Peyer's patch (tissue), 4 donors: ENCODE measurements around the gene MPPED1. TPM values are rescaled to one million over a fixed set of nuclear protein-coding genes. Genes with fewer than 3 reads are reported as not detected.

Experiments used
- DNase-seq, 3 donors: peaks; one replicate each; pipeline ENCODE4 v3.0.0-alpha.2; 2017 to 2019
- H3K27ac ChIP-seq, 4 donors: fragments of 200-600 bp; sonication (generic); one replicate each; pipeline ENCODE4 v1.5.1; 2016 to 2019
- H3K27me3 ChIP-seq, 2 donors: fragments of 200-600 bp; sonication (generic); one replicate each; pipeline ENCODE4 v1.5.1; 2019
- H3K36me3 ChIP-seq, 3 donors: fragments of 200-600 bp; sonication (generic); one replicate each; pipeline ENCODE4 v1.5.1; 2016 to 2019
- H3K4me1 ChIP-seq, 4 donors: fragments of 200-600 bp; sonication (generic); one replicate each; pipeline ENCODE4 v1.5.1; 2016 to 2019
- H3K4me3 ChIP-seq, 4 donors: fragments of 200-600 bp; sonication (generic); 1 replicate in 3 of 4; 2 replicates in 1 of 4; pipeline ENCODE4 v1.5.1; 2016 to 2019; ENCODE audit warnings: mild to moderate bottlenecking in 1 of 4
- H3K9me3 ChIP-seq, 4 donors: fragments of 200-600 bp; sonication (generic); one replicate each; pipeline ENCODE4 v1.5.1; 2016 to 2019; ENCODE audit warnings: mild to moderate bottlenecking in 1 of 4
- POLR2A ChIP-seq, 2 donors: fragments of 450-650 bp; IDR thresholded peaks; one replicate each; pipeline ENCODE4 v1.5.1; 2017; ENCODE audit warnings: antibody characterized with exemption in 2 of 2, mild to moderate bottlenecking in 2 of 2, moderate library complexity in 2 of 2
- total RNA-seq, 4 donors: library from RNA; depleted of rRNA; stranded (reverse); fragments of >200 nt; gene quantifications; one replicate each; pipeline ENCODE4 v1.1.0, GENCODE V29; 2016
- TF ChIP-seq, protein P1 (sequence below), 6 experiments: fragments of 450-650 bp in 4 of 6; fragments of 200-600 bp in 2 of 6; sonication (generic) in 1 of 6; IDR thresholded peaks; one replicate each; pipeline ENCODE4 v1.5.1; 2017 to 2019; ENCODE audit warnings: antibody characterized with exemption in 6 of 6, mild to moderate bottlenecking in 3 of 6, moderate library complexity in 1 of 6

Gene MPPED1
- total RNA-seq, 4 donors from 2014 or later: not detected

DNA sequence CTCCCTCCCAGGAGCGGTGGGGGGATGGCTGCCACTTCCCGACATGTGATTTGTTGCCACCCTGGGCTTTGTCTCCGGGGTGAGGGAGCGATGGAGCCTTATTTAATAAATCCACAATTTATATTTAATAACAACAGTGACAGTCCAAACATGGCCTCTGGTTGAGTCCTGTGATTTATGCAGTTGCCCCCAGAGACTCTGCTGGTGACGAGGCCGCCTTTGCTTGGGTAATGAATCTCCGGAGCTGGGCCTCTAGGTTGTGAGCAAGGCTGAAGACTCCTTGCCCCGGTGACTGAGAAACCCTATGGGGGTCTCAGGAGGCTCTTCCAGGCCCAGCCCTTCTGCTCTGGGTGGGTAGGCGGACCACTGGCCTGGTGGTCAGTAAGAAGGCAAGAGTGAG lies 16.7 kb downstream of the MPPED1 start:
- Histone ChIP-seq H3K27ac (no peak overlapping the region), H3K4me3 (no peak overlapping the region), H3K36me3 (no peaks in the 10 kb centered on the region), H3K9me3 (no peaks in the 10 kb centered on the region), H3K27me3 (no peaks in the 10 kb centered on the region), H3K4me1 (no peaks in the 10 kb centered on the region)
- TF ChIP-seq POLR2A (IDR thresholded peaks at IDR 0.05): no peak
- TF ChIP-seq, protein P1, sequence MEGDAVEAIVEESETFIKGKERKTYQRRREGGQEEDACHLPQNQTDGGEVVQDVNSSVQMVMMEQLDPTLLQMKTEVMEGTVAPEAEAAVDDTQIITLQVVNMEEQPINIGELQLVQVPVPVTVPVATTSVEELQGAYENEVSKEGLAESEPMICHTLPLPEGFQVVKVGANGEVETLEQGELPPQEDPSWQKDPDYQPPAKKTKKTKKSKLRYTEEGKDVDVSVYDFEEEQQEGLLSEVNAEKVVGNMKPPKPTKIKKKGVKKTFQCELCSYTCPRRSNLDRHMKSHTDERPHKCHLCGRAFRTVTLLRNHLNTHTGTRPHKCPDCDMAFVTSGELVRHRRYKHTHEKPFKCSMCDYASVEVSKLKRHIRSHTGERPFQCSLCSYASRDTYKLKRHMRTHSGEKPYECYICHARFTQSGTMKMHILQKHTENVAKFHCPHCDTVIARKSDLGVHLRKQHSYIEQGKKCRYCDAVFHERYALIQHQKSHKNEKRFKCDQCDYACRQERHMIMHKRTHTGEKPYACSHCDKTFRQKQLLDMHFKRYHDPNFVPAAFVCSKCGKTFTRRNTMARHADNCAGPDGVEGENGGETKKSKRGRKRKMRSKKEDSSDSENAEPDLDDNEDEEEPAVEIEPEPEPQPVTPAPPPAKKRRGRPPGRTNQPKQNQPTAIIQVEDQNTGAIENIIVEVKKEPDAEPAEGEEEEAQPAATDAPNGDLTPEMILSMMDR (IDR thresholded peaks at IDR 0.05): no peak
- DNase-seq: no peak

DNA sequence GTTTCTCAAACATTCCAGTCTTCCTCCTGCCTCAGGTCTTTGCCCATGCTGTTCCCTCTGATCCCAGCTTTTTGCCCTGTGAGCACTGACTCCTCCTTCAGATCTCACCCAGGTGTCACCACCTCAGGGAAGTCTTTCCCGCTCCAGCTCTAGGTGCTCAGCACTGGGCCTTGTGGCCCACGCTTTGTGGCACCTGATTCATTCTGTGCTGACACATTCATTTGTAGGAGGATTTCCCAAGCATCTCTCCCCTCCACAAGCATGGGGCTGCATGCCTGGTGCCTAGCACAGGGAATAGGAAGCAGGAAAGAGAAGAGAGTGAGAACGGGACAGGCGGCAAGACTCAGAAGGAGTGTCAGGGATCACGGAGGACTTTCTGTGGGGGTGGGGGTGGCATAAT lies 17.6 kb downstream of the MPPED1 start:
- H3K4me1 ChIP-seq: no peaks in the 10 kb centered on the region
- H3K4me3 ChIP-seq: no peak overlapping the region
- no peak overlapping the region for H3K27ac ChIP-seq
- no peaks in the 10 kb centered on the region for H3K36me3 ChIP-seq
- TF ChIP-seq, protein P1 (IDR thresholded peaks at IDR 0.05): no peak
- no peak for TF ChIP-seq POLR2A (IDR thresholded peaks at IDR 0.05)
- no peaks in the 10 kb centered on the region for H3K27me3 ChIP-seq
- H3K9me3 ChIP-seq: no peaks in the 10 kb centered on the region
- no peak for DNase-seq

DNA sequence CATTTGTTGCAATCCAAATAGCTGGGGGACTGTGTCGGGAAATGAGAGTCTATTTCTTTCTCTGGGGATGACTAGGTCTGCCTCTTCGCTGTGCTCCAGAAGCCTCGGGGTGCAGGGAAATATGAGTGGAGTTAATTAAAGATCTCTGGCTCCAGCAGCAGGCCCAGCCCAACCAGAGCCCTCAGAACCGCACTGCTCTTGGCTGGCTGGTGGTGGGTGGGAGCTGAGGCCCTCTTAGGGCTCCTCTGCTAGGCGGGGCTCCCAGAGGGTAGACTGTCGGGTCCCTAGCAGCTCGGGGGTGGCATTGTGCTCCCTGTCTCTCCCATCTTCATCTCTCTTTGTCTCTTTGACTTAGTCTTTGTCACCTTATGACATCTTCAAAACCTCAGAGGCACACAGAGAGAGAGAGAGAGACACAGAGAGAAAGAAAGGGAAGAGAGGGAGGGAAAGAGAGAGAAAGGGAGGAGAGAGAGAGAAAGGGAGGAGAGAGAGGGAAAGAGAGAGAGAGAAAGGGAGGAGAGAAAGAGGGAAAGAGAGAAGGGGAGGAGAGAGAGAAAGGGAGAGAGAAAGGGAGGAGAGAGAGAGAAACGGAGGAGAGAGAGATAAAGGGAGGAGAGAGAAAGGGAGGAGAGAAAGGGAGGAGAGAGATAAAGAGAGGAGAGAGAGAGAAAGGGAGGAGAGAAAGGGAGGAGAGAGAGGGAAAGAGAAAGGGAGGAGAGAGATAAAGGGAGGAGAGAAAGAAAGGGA lies 20.2 kb downstream of the MPPED1 start:
- Histone ChIP-seq H3K4me1 (no peaks in the 10 kb centered on the region), H3K36me3 (no peaks in the 10 kb centered on the region), H3K9me3 (no peaks in the 10 kb centered on the region), H3K27ac (no peak overlapping the region), H3K4me3 (no peak overlapping the region), H3K27me3 (no peaks in the 10 kb centered on the region)
- no peak for TF ChIP-seq POLR2A (IDR thresholded peaks at IDR 0.05)
- TF ChIP-seq, protein P1 (IDR thresholded peaks at IDR 0.05): no peak
- no peak for DNase-seq

DNA sequence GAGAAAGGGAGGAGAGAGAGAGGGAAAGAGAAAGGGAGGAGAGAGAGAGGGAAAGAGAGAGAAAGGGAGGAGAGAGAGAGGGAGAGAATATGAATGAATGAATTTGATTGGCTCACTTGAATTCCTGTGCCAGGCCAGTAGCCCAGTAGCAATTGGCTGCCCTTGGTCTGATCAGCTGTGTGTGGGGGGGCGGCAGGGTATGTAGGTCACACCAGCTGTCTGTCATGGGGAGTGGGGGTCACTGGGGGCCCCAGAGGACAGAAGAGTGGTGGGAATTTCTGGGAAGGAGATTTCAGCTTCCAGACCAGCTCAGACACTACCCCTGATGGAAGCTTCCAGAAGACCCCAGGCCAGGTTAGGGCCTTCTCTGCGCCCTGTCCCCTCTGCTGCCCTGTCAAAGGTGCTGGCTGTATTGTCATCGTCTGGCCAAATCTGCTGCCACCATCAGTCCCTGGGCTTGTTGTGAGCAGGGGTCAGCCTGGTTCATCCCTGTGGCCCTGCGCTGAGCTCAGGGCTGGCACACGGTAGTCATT lies 21.1 kb downstream of the MPPED1 start:
- TF ChIP-seq POLR2A (IDR thresholded peaks at IDR 0.05): no peak
- TF ChIP-seq, protein P1 (IDR thresholded peaks at IDR 0.05): no peak
- H3K27me3 ChIP-seq: no peaks in the 10 kb centered on the region
- no peaks in the 10 kb centered on the region for H3K9me3 ChIP-seq
- H3K27ac ChIP-seq: no peak overlapping the region
- H3K4me3 ChIP-seq: no peak overlapping the region
- H3K36me3 ChIP-seq: no peaks in the 10 kb centered on the region
- DNase-seq: no peak
- no peaks in the 10 kb centered on the region for H3K4me1 ChIP-seq

DNA sequence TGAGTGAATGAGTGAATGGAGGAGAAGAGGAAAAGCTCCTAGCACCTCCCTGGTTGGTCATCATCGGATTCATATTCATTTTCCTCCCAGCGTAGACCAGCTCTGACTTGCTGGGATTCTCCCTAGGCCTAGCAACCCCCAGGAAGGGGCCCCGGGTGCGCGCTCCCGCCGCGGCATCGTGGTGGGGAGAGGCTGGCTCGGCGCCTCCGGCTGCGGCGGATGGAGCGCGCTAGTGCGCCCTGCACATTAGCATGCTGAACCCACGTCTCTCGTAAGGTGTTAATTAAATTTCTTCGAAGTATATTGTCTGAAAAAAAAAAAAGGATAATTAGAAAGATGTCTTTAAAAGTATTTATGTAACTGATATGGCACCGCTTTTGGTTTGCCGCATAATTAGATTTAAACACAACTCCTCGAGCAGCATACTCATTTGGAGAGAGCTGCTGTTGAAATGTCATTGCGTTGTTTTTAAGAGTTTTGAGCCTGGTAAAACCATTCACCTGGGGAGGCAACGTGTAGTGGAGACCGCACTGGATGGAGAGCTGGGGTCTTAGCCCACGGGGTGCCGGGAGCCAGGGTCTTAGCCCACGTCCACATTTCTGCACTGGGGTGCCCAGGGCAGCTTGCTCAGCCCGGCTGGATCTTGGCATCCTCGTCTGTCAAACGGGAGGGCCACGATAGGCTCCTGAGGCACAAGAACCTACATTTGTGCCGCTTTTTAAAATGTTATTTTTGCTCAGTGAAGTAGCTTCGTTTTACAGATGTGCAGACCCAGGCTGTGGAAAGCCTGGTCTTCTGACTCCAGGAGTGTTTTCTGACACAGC lies 21.8 kb downstream of the MPPED1 start:
- TF ChIP-seq POLR2A (IDR thresholded peaks at IDR 0.05): no peak
- TF ChIP-seq, protein P1 (IDR thresholded peaks at IDR 0.05): no peak
- no peaks in the 10 kb centered on the region for H3K36me3 ChIP-seq
- no peaks in the 10 kb centered on the region for H3K4me1 ChIP-seq
- no peaks in the 10 kb centered on the region for H3K27me3 ChIP-seq
- H3K9me3 ChIP-seq: no peaks in the 10 kb centered on the region
- no peak overlapping the region for H3K27ac ChIP-seq
- H3K4me3 ChIP-seq: no peak overlapping the region
- DNase-seq: no peak
